Ureter (tissue), 1 donor: Measurements from ENCODE around the gene AHNAK2. TPM values are rescaled to one million over a fixed set of nuclear protein-coding genes. Genes with fewer than 3 reads are reported as not detected.

Experiments used
- DNase-seq: peaks from one replicate; pipeline ENCODE4 v3.0.0-alpha.2; 2020; ENCODE audit warnings: low spot score
- total RNA-seq: library from RNA; stranded (reverse); gene quantifications from one replicate; pipeline ENCODE4 v1.2.4, GENCODE V29; 2023
- donor health status: DM: yes; HTN: yes; CAD: no.

The AHNAK2 gene
- total RNA-seq, 1 donor from 2014 or later = 34.5 TPM

GRCh38 chr14:104939666-104940410 is 38.3 kb downstream of the AHNAK2 start:
- DNase-seq = no peak

GRCh38 chr14:104938960-104939359 is 39.2 kb downstream of the AHNAK2 start:
- DNase-seq = no peak

GRCh38 chr14:104938436-104938835 is 39.7 kb downstream of the AHNAK2 start:
- DNase-seq = no peak

DNA sequence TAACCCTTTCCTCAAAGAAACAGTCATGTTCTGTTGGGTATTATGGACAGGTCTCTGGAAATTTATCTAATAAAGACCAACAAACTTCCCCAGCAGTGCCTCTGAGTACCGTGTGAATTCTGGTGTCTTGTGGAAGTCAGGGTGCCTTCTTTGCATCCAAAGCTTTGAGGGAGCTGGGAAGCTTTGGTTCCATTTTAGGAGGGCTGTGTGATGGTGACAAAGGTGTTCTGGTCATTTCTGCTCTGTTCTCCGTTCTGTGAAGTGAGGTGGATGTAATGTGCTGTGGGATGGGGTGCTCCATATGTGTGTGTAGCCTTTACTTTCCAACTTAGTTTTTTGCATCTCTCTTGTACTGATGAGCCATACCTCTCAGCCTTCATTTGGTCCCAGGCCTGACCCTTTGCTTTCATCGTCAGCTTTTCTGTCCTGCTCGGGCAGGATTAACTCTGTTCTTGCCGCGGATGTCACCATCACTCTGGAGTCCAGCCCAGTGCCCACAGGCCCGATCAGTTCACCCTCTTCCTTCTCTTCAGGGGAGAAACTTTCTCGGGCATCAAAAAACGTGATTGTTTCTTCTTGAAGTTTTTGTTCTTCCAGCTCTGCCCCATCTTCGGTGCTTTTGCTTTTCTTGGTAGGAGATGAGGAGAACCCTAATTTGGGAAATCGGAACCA is 40.3 kb downstream of the AHNAK2 start:
- peak; percentile 13 for DNase-seq

DNA sequence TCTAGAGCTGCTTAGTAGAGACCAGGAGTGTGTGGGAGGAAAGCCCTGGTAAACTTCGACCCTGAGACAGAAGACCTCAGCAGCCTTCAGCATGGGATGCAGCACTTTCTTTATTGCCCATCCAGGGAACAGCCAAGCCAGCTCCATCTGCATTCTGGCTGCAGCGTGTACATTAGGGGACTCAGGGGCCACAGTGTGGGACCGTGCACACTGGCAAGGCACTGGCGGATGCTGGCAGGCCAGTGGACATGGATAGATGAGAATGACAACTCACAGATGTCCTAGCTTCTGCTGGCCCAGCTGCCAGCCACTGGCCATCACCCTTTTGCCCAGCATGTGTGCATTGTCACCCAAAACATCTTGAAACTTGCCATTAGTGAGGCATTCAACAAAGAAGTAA is 41.0 kb downstream of the AHNAK2 start:
- no peak for DNase-seq

DNA sequence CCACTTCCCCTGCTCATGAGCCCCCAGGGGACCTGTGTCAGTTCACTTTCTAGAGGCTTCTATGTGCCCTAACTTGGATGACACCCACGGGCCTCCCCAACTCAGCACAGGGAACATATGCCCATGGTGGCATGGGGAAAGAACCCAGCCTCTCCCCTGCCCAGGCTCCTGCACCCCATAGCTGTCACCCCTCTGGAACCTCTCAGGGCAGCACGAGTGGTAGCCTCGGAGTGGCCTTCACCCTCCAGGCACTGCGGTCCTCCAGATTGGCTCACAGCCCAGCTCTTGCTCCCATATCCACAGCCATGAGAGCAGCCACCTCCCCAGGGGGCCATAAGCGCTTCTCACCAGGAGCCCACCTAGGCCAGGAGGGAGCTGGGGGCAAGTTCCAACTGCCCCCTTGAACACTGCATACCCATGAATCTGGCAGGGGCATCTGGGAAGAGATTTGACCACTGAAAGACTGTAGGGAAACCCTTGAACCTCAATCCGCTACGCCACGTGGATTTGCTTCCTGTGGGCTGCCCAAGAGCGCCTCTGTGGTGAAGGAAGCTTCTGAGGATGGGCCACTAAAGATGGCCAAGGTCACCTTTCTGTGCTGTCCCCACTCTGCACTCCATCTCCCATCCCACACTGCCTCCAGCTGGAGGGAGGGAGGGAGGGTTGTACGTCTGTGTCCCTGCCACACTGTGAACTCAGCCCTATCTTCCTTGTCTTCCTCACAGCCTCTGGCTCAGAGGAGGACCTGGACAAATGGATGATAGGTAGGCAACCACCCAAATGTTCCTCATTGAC is 41.6 kb downstream of the AHNAK2 start:
- peak; percentile 36 for DNase-seq

GRCh38 chr14:104935955-104936354 is 42.2 kb downstream of the AHNAK2 start:
- no peak for DNase-seq

DNA sequence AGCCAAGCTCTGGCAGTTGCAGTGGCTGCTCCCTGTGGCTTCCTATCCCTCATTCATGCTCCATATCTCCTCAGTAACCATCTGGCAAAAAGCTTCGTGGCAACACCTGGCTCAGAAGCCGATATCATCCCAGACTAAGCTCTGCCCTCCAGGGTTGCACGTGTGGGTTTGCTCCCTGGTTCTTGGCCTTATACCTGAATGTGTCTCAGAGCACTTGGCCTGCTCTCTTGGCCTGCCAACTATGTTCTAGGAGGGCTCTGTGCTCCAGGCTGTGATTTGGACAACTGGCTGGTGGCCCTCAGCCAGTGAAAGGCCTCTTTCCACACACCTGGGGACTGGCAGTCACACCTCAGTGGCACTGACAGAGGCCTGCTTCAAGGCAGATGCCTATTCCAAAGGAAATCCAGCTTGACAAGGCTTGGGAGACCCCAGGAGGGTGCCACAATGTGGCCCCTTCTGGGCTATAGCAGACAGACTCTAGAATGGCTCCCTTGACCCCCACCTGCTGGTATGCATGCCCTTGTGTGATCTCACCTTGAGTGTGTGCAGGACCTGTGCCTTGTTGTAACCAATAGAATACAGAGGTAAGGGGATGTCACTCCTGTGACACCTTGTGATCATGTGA is 43.0 kb downstream of the AHNAK2 start:
- no peak for DNase-seq

DNA sequence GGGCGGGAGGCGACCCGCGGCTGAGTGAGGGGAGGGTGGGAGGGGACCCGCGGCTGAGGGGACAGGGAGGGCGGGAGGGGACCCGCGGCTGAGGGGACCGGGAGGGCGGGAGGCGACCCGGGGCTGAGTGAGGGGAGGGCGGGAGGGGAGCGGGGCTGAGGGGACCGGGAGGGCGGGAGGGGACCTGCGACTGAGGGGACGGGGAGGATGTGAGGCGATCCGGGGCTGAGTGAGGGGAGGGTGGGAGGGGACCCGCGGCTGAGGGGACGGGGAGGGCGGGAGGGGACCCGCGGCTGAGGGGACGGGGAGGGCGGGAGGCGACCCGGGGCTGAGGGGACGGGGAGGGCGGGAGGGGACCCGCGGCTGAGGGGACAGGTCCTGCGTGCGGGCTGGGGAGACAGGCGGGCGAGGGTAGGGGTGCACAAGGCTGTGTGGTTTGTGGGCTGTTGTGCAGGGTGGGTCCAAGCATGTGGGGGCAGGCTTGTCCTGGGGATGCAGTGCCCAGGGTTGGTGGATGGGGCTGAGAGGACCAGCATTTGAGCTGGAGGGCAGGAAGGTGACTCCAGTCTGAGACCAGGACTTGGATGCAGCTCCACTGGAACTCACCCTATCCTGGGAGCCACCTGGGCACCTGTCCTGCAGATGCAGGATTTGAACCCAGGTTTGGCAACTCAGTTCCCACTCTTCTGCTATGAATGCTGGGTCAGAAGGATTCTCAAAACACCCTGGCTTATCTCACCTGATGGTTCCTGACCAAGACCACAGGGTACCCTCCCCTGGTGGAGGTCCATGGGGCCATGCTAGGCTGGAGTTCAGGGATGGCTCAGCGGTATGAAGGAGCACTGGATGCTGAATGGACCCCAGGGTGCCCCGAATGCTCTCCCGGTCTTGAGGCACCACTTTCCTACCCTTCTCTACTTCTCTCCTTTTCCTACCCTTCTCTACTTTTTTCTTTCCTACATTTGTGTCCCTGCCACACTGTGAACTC is 44.1 kb downstream of the AHNAK2 start:
- no peak for DNase-seq

DNA sequence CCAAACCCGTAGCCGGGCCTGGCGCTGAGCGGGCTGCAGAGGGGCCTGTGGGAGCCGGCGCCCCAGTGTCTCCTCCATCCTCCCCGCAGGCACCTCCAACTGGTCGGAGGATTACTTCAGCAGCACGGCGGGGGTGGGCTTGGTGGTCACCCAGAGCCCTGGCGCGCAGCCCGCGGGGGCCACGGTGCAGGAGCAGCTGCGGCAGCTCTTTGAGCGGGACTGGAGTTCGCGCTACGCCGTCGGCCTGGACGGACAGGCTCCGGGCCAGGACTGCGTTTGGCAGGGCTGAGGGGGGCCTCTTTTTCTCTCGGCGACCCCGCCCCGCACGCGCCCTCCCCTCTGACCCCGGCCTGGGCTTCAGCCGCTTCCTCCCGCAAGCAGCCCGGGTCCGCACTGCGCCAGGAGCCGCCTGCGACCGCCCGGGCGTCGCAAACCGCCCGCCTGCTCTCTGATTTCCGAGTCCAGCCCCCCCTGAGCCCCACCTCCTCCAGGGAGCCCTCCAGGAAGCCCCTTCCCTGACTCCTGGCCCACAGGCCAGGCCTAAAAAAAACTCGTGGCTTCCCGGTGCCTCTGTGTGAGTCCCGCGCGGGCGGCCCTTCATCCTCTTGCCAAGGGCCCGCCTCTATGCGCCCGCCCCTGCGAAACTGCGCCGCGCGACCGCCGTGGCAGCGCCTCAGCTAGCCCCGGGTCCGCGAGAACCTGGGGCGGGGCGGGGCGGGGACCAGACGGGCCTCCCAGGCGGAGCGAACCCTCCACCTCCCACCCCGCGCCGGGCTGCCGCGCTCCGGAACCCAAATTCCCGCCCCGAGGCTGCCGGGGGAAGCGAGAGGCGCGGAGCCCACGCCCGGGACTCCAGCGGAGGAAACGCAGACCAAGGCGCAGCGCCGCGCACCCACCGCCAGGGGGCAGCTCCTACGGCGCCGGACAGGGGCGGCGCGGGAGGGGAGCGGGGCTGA is 45.2 kb downstream of the AHNAK2 start:
- peak; percentile 90 for DNase-seq

DNA sequence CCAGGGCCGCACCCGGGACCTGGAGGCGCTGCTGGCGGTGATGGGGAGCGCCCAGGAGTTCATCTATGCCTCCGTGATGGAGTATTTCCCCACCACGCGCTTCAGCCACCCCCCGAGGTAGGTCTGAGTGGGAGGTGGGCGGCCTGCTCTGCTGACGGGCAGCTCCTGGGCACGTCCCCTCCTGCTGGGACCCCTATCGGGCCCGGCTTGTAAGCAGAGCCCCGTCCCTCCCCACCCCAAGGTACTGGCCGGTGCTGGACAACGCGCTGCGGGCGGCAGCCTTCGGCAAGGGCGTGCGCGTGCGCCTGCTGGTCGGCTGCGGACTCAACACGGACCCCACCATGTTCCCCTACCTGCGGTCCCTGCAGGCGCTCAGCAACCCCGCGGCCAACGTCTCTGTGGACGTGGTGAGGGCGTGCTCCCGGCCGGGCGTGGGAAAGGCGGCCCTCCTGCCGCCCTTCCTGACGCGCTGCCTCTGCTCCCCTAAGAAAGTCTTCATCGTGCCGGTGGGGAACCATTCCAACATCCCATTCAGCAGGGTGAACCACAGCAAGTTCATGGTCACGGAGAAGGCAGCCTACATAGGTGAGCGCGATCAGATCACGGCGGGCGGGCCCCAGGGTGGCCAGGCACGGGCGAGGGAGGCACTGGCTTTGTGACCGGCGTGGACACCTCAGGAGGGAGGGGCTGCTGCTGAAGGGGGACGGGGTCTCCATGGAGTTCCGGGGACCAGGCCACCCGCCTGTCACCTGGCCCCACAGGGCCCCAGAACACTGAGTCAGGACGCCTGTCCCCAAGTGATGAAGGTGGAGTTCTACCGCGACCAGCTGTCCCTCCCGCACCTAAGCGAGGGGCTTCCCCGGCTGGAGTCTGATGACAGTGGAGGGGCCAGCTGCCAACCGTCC is 46.2 kb downstream of the AHNAK2 start:
- DNase-seq = peak; percentile 44

- DNase-seq = peak; percentile 42
Measured at GRCh38 chr14:104931304-104931770, 46.8 kb downstream of the AHNAK2 start.

- peak; percentile 37 for DNase-seq
Measured at GRCh38 chr14:104930526-104931303, 47.5 kb downstream of the AHNAK2 start.

DNA sequence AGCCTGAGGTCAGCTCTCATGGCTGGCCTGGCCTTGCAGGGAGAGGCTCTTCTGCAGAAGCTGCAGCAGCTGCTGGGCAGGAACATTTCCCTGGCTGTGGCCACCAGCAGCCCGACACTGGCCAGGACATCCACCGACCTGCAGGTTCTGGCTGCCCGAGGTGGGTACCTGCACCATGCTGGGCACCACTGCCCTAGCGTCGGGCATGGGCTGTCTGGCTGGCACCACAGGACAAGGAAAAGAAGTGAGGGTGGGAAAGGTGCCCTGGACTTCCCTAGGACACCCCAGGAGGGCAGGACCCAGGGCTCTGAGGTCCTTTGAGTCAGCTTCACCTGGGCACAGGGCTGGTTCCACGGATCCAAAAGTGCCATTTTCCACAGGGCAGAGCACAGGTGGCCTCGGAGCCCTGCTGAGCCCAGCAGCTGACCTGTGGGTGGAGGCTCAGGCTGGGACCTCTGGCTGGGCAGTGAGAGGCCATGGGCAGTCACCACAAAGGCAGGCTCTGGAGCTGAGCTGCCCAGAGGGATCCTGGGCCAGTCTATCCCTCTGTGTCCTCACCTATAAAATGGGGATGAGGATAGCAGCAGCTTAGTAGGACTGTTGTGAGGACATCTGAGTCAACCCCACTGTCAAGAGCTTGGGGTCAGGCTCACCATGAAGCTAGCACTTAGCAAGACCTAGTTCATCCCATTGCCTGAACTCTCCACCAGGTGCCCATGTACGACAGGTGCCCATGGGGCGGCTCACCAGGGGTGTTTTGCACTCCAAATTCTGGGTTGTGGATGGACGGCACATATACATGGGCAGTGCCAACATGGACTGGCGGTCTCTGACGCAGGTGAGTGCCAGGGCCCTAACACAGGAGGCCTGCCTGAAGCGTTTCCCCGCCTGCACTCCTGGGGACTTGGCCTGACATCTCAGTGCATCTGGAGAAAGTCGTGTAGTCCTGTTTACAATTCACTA is 48.6 kb downstream of the AHNAK2 start:
- DNase-seq = no peak

GRCh38 chr14:104928391-104929133 is 49.6 kb downstream of the AHNAK2 start:
- no peak for DNase-seq

- DNase-seq = no peak
Measured at GRCh38 chr14:104927901-104928300, 50.3 kb downstream of the AHNAK2 start.
